Esophagus (tissue), 2 donors: ENCODE results near the gene GKAP1. TPM values are rescaled to one million over a fixed set of nuclear protein-coding genes. Genes with fewer than 3 reads are reported as not detected.
"Not testable (repeated sequence)": the region's sequence is repeated elsewhere in the genome, so short reads cannot be mapped to it uniquely, and the experiment has no call there.

Experiments
- H3K27ac ChIP-seq, 2 donors: one replicate each; pipeline ENCODE4 v1.5.1; 2013; ENCODE audit warnings: low read depth in 2 of 2, mild to moderate bottlenecking in 2 of 2, inconsistent platforms in 1 of 2, low read length in 1 of 2, moderate library complexity in 1 of 2
- H3K27me3 ChIP-seq, 2 donors: one replicate each; pipeline ENCODE4 v1.6.1; 2013; ENCODE audit warnings: low read length in 2 of 2, control low read depth in 1 of 2, mild to moderate bottlenecking in 1 of 2; ENCODE audit not compliant: insufficient read depth in 2 of 2, control insufficient read depth in 1 of 2
- H3K36me3 ChIP-seq, 2 donors: one replicate each; pipeline ENCODE4 v1.6.1; 2013; ENCODE audit warnings: low read length in 1 of 2; ENCODE audit not compliant: control insufficient read depth in 2 of 2, insufficient read depth in 2 of 2
- H3K4me1 ChIP-seq, 2 donors: one replicate each; pipeline ENCODE4 v1.6.1; 2013; ENCODE audit warnings: low read length in 1 of 2; ENCODE audit not compliant: control insufficient read depth in 2 of 2, insufficient read depth in 2 of 2
- H3K4me3 ChIP-seq, 2 donors: one replicate each; pipeline ENCODE4 v1.5.1; 2013; ENCODE audit warnings: low read length in 2 of 2, mild to moderate bottlenecking in 2 of 2, low read depth in 1 of 2, moderate library complexity in 1 of 2
- H3K9me3 ChIP-seq, 2 donors: one replicate each; pipeline ENCODE4 v1.6.1; 2013; ENCODE audit warnings: mild to moderate bottlenecking in 2 of 2, low read depth in 1 of 2, low read length in 1 of 2, moderate library complexity in 1 of 2; ENCODE audit not compliant: control insufficient read depth in 2 of 2, insufficient read depth in 1 of 2
- WGBS, 2 donors: extraction: QIAGEN DNeasy Blood & Tissue Kit; methylation state at CpG; one replicate each; pipeline ENCODE4 v1.1.7; 2013; 5-methylcytosine and 5-hydroxymethylcytosine counted together
- polyA plus RNA-seq, 2 donors: library from polyadenylated mRNA; stranded (reverse); fragments of 200-250 nt; gene quantifications; one replicate each; pipeline ENCODE4 v1.2.3, GENCODE V29; 2013
- donor health status: healthy with polysubstance abuse.
- donor health status: Bipolar disorder and iron deficiency.

Gene GKAP1
- polyA plus RNA-seq, 2 donors, result 2.3 to 4.0 TPM

- 91 to 95% methylated on average over 1 of the region's 1 CpG for WGBS, 2 donors
- Histone ChIP-seq H3K27me3 (no peaks in the 10 kb centered on the region), H3K9me3 (no peaks in the 10 kb centered on the region)
Measured at GRCh38 chr9:83744206-83744605, 73.4 kb downstream of the GKAP1 start.

GRCh38 chr9:83733739-83734138 is 83.8 kb downstream of the GKAP1 start:
- Histone ChIP-seq H3K27me3 (no peaks in the 10 kb centered on the region), H3K27ac (no peak overlapping the region), H3K4me3 (no peak overlapping the region), H3K9me3 (no peaks in the 10 kb centered on the region), H3K36me3 (no peaks in the 10 kb centered on the region), H3K4me1 (no peaks in the 10 kb centered on the region)
- WGBS, 2 donors, result 95 to 98% methylated on average over 4 of the region's 4 CpGs

More at GRCh38 chr9:83744206-83744605, 73.4 kb downstream of the GKAP1 start:
- Histone ChIP-seq H3K4me1 (no peaks in the 10 kb centered on the region), H3K4me3 (no peak overlapping the region), H3K27ac (no peak overlapping the region), H3K36me3 (no peaks in the 10 kb centered on the region)

- not testable (repeated sequence) for H3K4me3 ChIP-seq, H3K27me3 ChIP-seq, H3K4me1 ChIP-seq, H3K27ac ChIP-seq, H3K36me3 ChIP-seq, H3K9me3 ChIP-seq
- 89 to 92% methylated on average over 7 to 17 of the region's 22 CpGs for WGBS, 2 donors
Measured at GRCh38 chr9:83728591-83729368, 88.8 kb downstream of the GKAP1 start.

GRCh38 chr9:83724436-83724835 is 93.1 kb downstream of the GKAP1 start:
- Histone ChIP-seq H3K27me3 (no peaks in the 10 kb centered on the region), H3K4me1 (no peaks in the 10 kb centered on the region), H3K9me3 (no peaks in the 10 kb centered on the region), H3K4me3 (no peak overlapping the region), H3K27ac (no peak overlapping the region), H3K36me3 (no peaks in the 10 kb centered on the region)

- H3K4me3 ChIP-seq, result no peak overlapping the region
- H3K4me1 ChIP-seq, result no peaks in the 10 kb centered on the region
- WGBS, 2 donors, result 71 to 73% methylated on average over 2 of the region's 2 CpGs
Measured at GRCh38 chr9:83722726-83723495, 94.7 kb downstream of the GKAP1 start.

GRCh38 chr9:83721509-83721908 is 96.1 kb downstream of the GKAP1 start:
- Histone ChIP-seq H3K27me3 (no peaks in the 10 kb centered on the region), H3K4me3 (no peak overlapping the region), H3K9me3 (no peaks in the 10 kb centered on the region), H3K4me1 (no peaks in the 10 kb centered on the region), H3K36me3 (no peaks in the 10 kb centered on the region), H3K27ac (no peak overlapping the region)

More at GRCh38 chr9:83722726-83723495, 94.7 kb downstream of the GKAP1 start:
- Histone ChIP-seq H3K36me3 (no peaks in the 10 kb centered on the region), H3K27me3 (no peaks in the 10 kb centered on the region), H3K27ac (no peak overlapping the region), H3K9me3 (no peaks in the 10 kb centered on the region)

- H3K9me3 ChIP-seq, result no peaks in the 10 kb centered on the region
- H3K4me1 ChIP-seq, result no peaks in the 10 kb centered on the region
- no peaks in the 10 kb centered on the region for H3K36me3 ChIP-seq
- H3K27ac ChIP-seq, result no peak overlapping the region
- no peak overlapping the region for H3K4me3 ChIP-seq
- no peaks in the 10 kb centered on the region for H3K27me3 ChIP-seq
Measured at GRCh38 chr9:83715794-83716193, 101.8 kb downstream of the GKAP1 start.

GRCh38 chr9:83715221-83715620 is 102.3 kb downstream of the GKAP1 start:
- H3K4me3 ChIP-seq, result no peak overlapping the region

GRCh38 chr9:83714329-83714728 is 103.2 kb downstream of the GKAP1 start:
- Histone ChIP-seq H3K27me3 (no peaks in the 10 kb centered on the region), H3K36me3 (no peaks in the 10 kb centered on the region), H3K4me3 (no peak overlapping the region), H3K4me1 (no peaks in the 10 kb centered on the region), H3K9me3 (no peaks in the 10 kb centered on the region), H3K27ac (no peak overlapping the region)
- 72 to 75% methylated on average over 3 of the region's 3 CpGs for WGBS, 2 donors

More at GRCh38 chr9:83715221-83715620, 102.3 kb downstream of the GKAP1 start:
- no peaks in the 10 kb centered on the region for H3K4me1 ChIP-seq
- H3K9me3 ChIP-seq, result no peaks in the 10 kb centered on the region
- H3K27ac ChIP-seq, result no peak overlapping the region
- no peaks in the 10 kb centered on the region for H3K27me3 ChIP-seq
- 73 to 84% methylated on average over 1 of the region's 1 CpG for WGBS, 2 donors
- H3K36me3 ChIP-seq, result no peaks in the 10 kb centered on the region
